ENCODE results near the gene NEDD9.
A peak's percentile ranks its signal among the peaks of the same experiment; 100 is the strongest.

NEDD9 gene

DNA sequence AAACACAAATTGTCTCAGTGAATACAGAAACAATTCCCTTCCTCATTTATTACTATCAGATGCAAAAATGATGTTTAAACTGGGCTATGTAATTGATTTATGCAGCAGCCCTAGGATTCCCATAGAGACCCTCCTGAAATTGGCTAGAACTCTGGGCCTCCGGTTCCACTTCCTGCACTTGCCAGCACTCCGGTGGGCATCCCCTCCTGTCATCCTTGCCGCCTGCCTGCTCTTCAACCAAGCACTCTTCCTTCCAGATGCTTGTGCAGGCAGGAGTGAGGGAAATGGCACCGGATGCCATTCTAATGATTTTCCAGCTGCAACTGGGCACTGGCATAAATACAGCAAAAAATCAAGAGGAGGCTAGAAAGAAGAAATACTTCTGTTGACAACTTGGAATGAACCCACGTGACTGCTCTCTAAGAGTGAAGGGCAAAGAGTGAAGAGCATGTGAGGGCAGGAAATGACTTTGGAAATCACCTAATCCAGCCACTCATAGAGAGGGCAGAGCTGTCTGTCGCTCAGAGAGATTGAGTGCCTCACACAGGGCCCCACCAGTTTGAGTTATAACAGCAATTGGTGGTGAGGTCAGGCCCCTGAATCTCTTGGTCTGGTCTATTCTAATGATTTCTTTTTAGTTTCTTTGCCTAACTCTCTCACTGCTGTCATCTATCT lies 3.7 kb upstream of the NEDD9 start:
- Histone ChIP-seq H3K9ac (ENCODE audit: low read length) (no peak overlapping the region), H3K4me1 (ENCODE audit: low read length) (peaks cover 8% of the 10 kb centered on the region), H3K27me3 (replicated peaks; ENCODE audit: insufficient read depth, low read length) (no peaks in the 10 kb centered on the region), H3K27ac (ENCODE audit: low read length) (no peak overlapping the region), H3K9me2 (replicated peaks; ENCODE audit: insufficient read depth, low read length) (no peaks in the 10 kb centered on the region), H3K79me2 (ENCODE audit: low read length) (peaks cover 5% of the 10 kb centered on the region; the same call in 1 of the 2 replicates), H3K4me3 (ENCODE audit: low read length) (no peak overlapping the region), H3K9me3 (replicated peaks; ENCODE audit: insufficient read depth, low read length) (no peaks in the 10 kb centered on the region), H2AFZ (ENCODE audit: low read length) (no peak overlapping the region), H3F3A (ENCODE audit: insufficient read depth, low read length) (peaks cover 16% of the 10 kb centered on the region), H3K4me2 (ENCODE audit: low read depth, low read length) (no peak overlapping the region), H3K36me3 (replicated peaks; ENCODE audit: insufficient read depth, low read length) (no peaks in the 10 kb centered on the region), H4K20me1 (ENCODE audit: insufficient read depth, low read length) (no peaks in the 10 kb centered on the region)
- TF ChIP-seq EZH2phosphoT487 (IDR thresholded peaks at IDR 0.05; ENCODE audit: low read length) = no peak
- TF ChIP-seq, protein P1, sequence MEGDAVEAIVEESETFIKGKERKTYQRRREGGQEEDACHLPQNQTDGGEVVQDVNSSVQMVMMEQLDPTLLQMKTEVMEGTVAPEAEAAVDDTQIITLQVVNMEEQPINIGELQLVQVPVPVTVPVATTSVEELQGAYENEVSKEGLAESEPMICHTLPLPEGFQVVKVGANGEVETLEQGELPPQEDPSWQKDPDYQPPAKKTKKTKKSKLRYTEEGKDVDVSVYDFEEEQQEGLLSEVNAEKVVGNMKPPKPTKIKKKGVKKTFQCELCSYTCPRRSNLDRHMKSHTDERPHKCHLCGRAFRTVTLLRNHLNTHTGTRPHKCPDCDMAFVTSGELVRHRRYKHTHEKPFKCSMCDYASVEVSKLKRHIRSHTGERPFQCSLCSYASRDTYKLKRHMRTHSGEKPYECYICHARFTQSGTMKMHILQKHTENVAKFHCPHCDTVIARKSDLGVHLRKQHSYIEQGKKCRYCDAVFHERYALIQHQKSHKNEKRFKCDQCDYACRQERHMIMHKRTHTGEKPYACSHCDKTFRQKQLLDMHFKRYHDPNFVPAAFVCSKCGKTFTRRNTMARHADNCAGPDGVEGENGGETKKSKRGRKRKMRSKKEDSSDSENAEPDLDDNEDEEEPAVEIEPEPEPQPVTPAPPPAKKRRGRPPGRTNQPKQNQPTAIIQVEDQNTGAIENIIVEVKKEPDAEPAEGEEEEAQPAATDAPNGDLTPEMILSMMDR (IDR thresholded peaks at IDR 0.05; ENCODE audit: low read length) = no peak
- TF ChIP-seq EZH2 (optimal IDR thresholded peaks at IDR 0.05; ENCODE audit: low read depth, low read length) = no peak
- no peak for DNase-seq

DNA sequence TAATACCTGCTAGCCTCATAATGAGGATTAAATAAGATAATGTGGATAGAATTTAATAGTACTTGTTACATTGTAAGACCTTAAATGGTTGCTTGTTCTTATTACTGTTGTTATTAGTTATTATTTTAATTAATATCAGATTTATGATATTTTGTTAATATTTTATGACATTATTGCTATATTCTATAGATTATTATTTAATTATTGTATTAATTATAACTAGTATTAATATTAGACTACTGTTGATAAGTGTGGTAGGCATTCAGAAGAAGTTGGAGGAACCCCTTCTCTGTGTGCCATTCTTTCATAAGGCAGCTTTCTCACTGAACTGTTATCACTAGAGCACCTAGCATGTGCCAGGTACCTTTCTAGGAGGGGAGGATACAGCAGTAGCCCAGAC lies 2.6 kb upstream of the NEDD9 start:
- TF ChIP-seq EZH2 (optimal IDR thresholded peaks at IDR 0.05; ENCODE audit: low read depth, low read length) (no peak), EZH2phosphoT487 (IDR thresholded peaks at IDR 0.05; ENCODE audit: low read length) (no peak)
- TF ChIP-seq, protein P1 (IDR thresholded peaks at IDR 0.05; ENCODE audit: low read length) = no peak
- no peaks in the 10 kb centered on the region for H3K9me2 ChIP-seq (replicated peaks; ENCODE audit: insufficient read depth, low read length)
- DNase-seq = no peak
- peaks cover 16% of the 10 kb centered on the region for H3F3A ChIP-seq (ENCODE audit: insufficient read depth, low read length)
- no peaks in the 10 kb centered on the region for H3K27me3 ChIP-seq (replicated peaks; ENCODE audit: insufficient read depth, low read length)
- H4K20me1 ChIP-seq (ENCODE audit: insufficient read depth, low read length) = no peaks in the 10 kb centered on the region
- no peak overlapping the region for H3K4me2 ChIP-seq (ENCODE audit: low read depth, low read length)
- H3K9ac ChIP-seq (ENCODE audit: low read length) = no peak overlapping the region
- H3K27ac ChIP-seq (ENCODE audit: low read length) = no peak overlapping the region
- H3K9me3 ChIP-seq (replicated peaks; ENCODE audit: insufficient read depth, low read length) = no peaks in the 10 kb centered on the region
- H3K4me1 ChIP-seq (ENCODE audit: low read length) = peaks cover 8% of the 10 kb centered on the region
- no peak overlapping the region for H2AFZ ChIP-seq (ENCODE audit: low read length)
- H3K4me3 ChIP-seq (ENCODE audit: low read length) = no peak overlapping the region
- peaks cover 5% of the 10 kb centered on the region; the same call in 1 of the 2 replicates for H3K79me2 ChIP-seq (ENCODE audit: low read length)
- no peaks in the 10 kb centered on the region for H3K36me3 ChIP-seq (replicated peaks; ENCODE audit: insufficient read depth, low read length)

DNA sequence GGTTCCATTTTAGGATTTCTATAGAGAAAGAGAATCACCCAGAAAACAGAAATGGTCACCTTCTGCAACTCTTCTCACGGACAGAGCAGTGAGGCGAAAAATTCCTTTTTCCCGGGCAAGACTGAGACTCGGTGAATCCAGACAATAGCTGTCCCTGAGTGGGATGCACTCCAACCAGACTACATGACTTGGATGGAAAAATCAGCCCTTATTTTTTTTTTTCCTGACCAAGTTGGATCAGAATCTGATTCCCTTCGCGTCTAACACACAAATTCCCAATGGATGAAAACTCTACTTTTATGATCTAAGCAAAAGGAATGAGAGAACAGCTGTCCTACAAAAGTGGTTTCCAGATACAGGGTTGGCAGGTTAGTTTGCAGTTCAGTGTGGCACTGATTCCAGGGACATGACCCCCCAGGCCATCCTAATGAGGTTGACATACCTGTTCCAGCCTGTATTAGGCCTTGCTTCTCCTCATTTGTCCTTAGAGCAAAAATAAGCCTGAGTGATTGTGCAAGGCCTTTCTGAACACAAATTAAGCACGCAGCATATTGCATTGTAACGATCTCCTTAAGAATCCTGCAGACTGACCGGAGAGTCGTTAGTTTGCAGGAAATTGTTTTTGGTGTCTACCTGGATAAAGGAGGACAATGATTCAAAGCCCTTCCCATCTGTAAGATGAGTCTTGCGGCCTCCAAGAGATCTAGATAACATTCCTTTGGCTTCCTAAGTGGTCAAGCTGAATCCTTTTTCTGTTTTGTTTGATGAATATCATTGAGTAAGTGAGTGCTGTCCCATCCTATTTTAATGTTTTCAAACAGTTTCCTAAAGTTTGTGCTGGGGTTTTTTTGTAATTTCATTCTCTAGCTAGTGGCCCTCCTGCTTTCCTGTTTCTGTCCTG lies 1.5 kb upstream of the NEDD9 start:
- Histone ChIP-seq H3F3A (ENCODE audit: insufficient read depth, low read length) (peaks cover 16% of the 10 kb centered on the region), H3K9me3 (replicated peaks; ENCODE audit: insufficient read depth, low read length) (no peaks in the 10 kb centered on the region), H3K4me1 (ENCODE audit: low read length) (peaks cover 8% of the 10 kb centered on the region), H3K4me2 (ENCODE audit: low read depth, low read length) (peak overlapping the region; percentile 81), H3K27me3 (replicated peaks; ENCODE audit: insufficient read depth, low read length) (no peaks in the 10 kb centered on the region), H3K4me3 (ENCODE audit: low read length) (peak overlapping the region; percentile 66), H4K20me1 (ENCODE audit: insufficient read depth, low read length) (no peaks in the 10 kb centered on the region), H2AFZ (ENCODE audit: low read length) (peak overlapping the region; percentile 63; the same call in 1 of the 2 replicates), H3K9me2 (replicated peaks; ENCODE audit: insufficient read depth, low read length) (no peaks in the 10 kb centered on the region), H3K27ac (ENCODE audit: low read length) (peak overlapping the region; percentile 83; the same call in 1 of the 2 replicates), H3K9ac (ENCODE audit: low read length) (peak overlapping the region; percentile 68; the same call in 1 of the 2 replicates), H3K36me3 (replicated peaks; ENCODE audit: insufficient read depth, low read length) (no peaks in the 10 kb centered on the region), H3K79me2 (ENCODE audit: low read length) (peaks cover 5% of the 10 kb centered on the region; the same call in 1 of the 2 replicates)
- TF ChIP-seq EZH2 (optimal IDR thresholded peaks at IDR 0.05; ENCODE audit: low read depth, low read length) (no peak), EZH2phosphoT487 (IDR thresholded peaks at IDR 0.05; ENCODE audit: low read length) (no peak)
- TF ChIP-seq, protein P1 (IDR thresholded peaks at IDR 0.05; ENCODE audit: low read length) = no peak
- no peak for DNase-seq

Measured in MM.1S (cell line).